HL-60 (cell line): Measurements from ENCODE around the gene AFAP1.

Experiments used
- DNase-seq, 2 experiments: peaks; one replicate each; pipeline ENCODE4 v3.0.0-alpha.2; 2010 to 2020; ENCODE audit warnings: low read depth in 1 of 2, low spot score in 1 of 2
- H3K27ac ChIP-seq: fragments of 250-450 bp; sonication (Bioruptor Pico); replicated peaks from 2 replicates; pipeline ENCODE4 v1.5.1; 2020; ENCODE audit warnings: mild to moderate bottlenecking, moderate library complexity
- H3K27me3 ChIP-seq: fragments of 250-450 bp; sonication (Bioruptor Pico); 2 replicates; pipeline ENCODE4 v1.5.1; 2021; ENCODE audit warnings: mild to moderate bottlenecking, moderate library complexity; ENCODE audit not compliant: insufficient read depth, poor library complexity, severe bottlenecking
- H3K4me3 ChIP-seq: replicated peaks from 2 replicates; pipeline ENCODE4 v1.5.1; 2011; ENCODE audit warnings: mild to moderate bottlenecking, control low read depth, low read length; ENCODE audit not compliant: insufficient read depth
- CTCF ChIP-seq: IDR thresholded peaks from one replicate; pipeline ENCODE4 v1.5.1; 2011; ENCODE audit warnings: low read length, control low read depth, inconsistent platforms; ENCODE audit not compliant: insufficient read depth
- GABPA ChIP-seq: IDR thresholded peaks from 2 replicates; pipeline ENCODE4 v1.6.1; 2012; ENCODE audit warnings: low read depth
- POLR2AphosphoS5 ChIP-seq: IDR thresholded peaks from 2 replicates; pipeline ENCODE4 v1.6.1; 2012; ENCODE audit warnings: low read depth
- REST ChIP-seq: IDR thresholded peaks from 2 replicates; pipeline ENCODE4 v1.6.1; 2012; ENCODE audit warnings: low read depth; ENCODE audit not compliant: insufficient replicate concordance
- SPI1 ChIP-seq: IDR thresholded peaks from 2 replicates; pipeline ENCODE4 v1.6.1; 2012; ENCODE audit warnings: low read depth, mild to moderate bottlenecking, borderline replicate concordance

AFAP1 gene

GRCh38 chr4:7852568-7853185 is 87.0 kb downstream of the AFAP1 start:
- H3K27me3 ChIP-seq, result no peaks in the 10 kb centered on the region
- TF ChIP-seq SPI1, result no peak
- TF ChIP-seq CTCF, result no peak
- TF ChIP-seq GABPA, result no peak
- no peak for TF ChIP-seq REST
- no peak for TF ChIP-seq POLR2AphosphoS5
- H3K4me3 ChIP-seq, result no peak overlapping the region
- no peak overlapping the region for H3K27ac ChIP-seq
- DNase-seq, result no peak

GRCh38 chr4:7850489-7850888 is 89.2 kb downstream of the AFAP1 start:
- Histone ChIP-seq H3K4me3 (no peak overlapping the region), H3K27ac (no peak overlapping the region), H3K27me3 (no peaks in the 10 kb centered on the region)
- TF ChIP-seq SPI1 (no peak), POLR2AphosphoS5 (no peak), GABPA (no peak), REST (no peak), CTCF (no peak)
- DNase-seq, result no peak

GRCh38 chr4:7847206-7847605 is 92.5 kb downstream of the AFAP1 start:
- H3K27me3 ChIP-seq, result no peaks in the 10 kb centered on the region
- DNase-seq, result no peak
- TF ChIP-seq REST (no peak), CTCF (no peak), SPI1 (no peak), GABPA (no peak), POLR2AphosphoS5 (no peak)
- H3K27ac ChIP-seq, result no peak overlapping the region
- no peak overlapping the region for H3K4me3 ChIP-seq
